DMS 273 (cell line): ENCODE data around the gene ITIH4.

ENCODE experiments used
- DNase-seq: peaks from one replicate; lab custom pipeline; 2025; ENCODE audit not compliant: unreplicated experiment; lab: John Stamatoyannopoulos, UW

ITIH4 gene

GRCh38 chr3:52805270-52806039, 25.0 kb downstream of the ITIH4 start:
- DNase-seq: no peak

- DNase-seq: no peak
These were observed 28.6 kb downstream of the ITIH4 start for GRCh38 chr3:52801839-52802238.

- DNase-seq: no peak
These were observed 30.4 kb downstream of the ITIH4 start for GRCh38 chr3:52800079-52800478.

- peak; percentile 55 for DNase-seq
These were observed 31.4 kb downstream of the ITIH4 start for GRCh38 chr3:52798978-52799476.

- DNase-seq: no peak
These were observed 32.0 kb downstream of the ITIH4 start for GRCh38 chr3:52798376-52798977.

GRCh38 chr3:52796411-52796810, 34.1 kb downstream of the ITIH4 start:
- no peak for DNase-seq

- DNase-seq: no peak
These were observed 35.1 kb downstream of the ITIH4 start for GRCh38 chr3:52795298-52795900.

- no peak for DNase-seq
These were observed 35.8 kb downstream of the ITIH4 start, which contains the start of gene ITIH3 for GRCh38 chr3:52794612-52795099. Gene ITIH3, plus strand, starts transcription at chr3:52794796. Its CDS starts 8 bp downstream, at chr3:52794804.

GRCh38 chr3:52793702-52794611, 36.5 kb downstream of the ITIH4 start:
- peak; percentile 9 for DNase-seq

GRCh38 chr3:52792961-52793695, 37.3 kb downstream of the ITIH4 start:
- peak; percentile 90 for DNase-seq

GRCh38 chr3:52792413-52792812, 38.1 kb downstream of the ITIH4 start:
- no peak for DNase-seq

GRCh38 chr3:52791928-52792327, 38.5 kb downstream of the ITIH4 start:
- DNase-seq: no peak

- DNase-seq: no peak
These were observed 39.1 kb downstream of the ITIH4 start for GRCh38 chr3:52791366-52791765.

- no peak for DNase-seq
These were observed 39.7 kb downstream of the ITIH4 start for GRCh38 chr3:52790741-52791140.

GRCh38 chr3:52790337-52790736, 40.1 kb downstream of the ITIH4 start:
- no peak for DNase-seq

- DNase-seq: no peak
These were observed 40.8 kb downstream of the ITIH4 start for GRCh38 chr3:52789746-52790040.

- no peak for DNase-seq
These were observed 41.4 kb downstream of the ITIH4 start for GRCh38 chr3:52788890-52789745.

- no peak for DNase-seq
These were observed 42.5 kb downstream of the ITIH4 start for GRCh38 chr3:52787672-52788625.
